GM18907 (cell line): ENCODE measurements around the gene S100A4.
"Not testable (repeated sequence)": the region's sequence is repeated elsewhere in the genome, so short reads cannot be mapped to it uniquely, and the experiment has no call there.

ENCODE experiments used
- ATAC-seq: cut with Tn5 transposase; IDR thresholded peaks from one replicate; pipeline ENCODE4 v1.9.1; 2021; ENCODE audit warnings: mild to moderate bottlenecking, moderate library complexity; ENCODE audit not compliant: unreplicated experiment

S100A4 gene

GRCh38 chr1:153535242-153536011, 10.2 kb downstream of the S100A4 start, which contains the start of gene S100A6:
S100A6 (minus strand) TSS chr1:153535991; CDS start chr1:153535339, 652 bp downstream.
- peak; percentile 42 for ATAC-seq

DNA sequence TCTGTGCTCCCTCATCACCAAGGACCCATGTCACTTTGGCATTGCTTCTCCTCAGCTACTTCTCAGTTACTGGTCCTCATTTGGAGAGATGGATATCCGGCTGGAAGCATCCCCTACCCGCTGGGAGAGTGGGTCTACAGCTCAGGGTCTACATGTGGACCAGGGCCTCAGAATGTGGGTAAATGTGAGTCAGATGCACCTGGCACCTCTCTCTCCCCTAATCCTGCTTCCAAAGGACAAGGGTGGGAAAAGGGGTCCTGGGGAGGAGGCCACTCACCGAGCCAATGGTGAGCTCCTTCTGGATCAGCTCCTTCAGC, 10.7 kb downstream of the S100A4 start:
- ATAC-seq: no peak

DNA sequence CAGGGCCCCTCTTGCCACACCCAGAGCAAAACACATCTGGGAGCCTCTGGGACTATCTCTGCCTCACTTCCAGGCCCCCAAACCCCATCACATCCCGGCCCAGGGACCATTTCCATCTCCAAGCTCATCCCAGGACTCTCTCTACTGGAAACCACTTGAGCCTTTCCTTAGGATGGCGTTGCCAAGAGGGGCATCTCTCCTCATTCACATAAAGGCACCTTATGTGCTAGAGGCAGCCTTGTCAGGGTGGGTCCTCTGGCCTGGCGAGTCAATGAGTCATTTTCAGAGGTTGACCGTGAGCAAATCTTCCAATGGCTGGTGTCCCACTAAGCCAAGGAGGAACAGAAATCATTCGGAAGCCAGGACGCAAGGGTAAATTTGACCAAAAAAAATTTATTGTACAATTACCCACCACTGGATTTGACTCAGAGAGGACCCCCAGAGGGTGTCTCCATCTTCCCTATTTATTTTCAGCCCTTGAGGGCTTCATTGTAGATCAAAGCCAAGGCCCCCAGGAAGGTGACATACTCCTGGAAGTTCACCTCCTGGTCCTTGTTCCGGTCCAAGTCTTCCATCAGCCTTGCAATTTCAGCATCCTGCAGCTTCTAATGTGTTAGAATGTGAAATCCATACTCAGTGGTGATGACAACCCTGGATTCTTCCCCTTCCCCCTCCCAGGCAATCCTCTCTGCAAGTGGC, 11.2 kb downstream of the S100A4 start:
- ATAC-seq: no peak

- no peak for ATAC-seq
Measured at GRCh38 chr1:153533689-153534201, 11.9 kb downstream of the S100A4 start.

GRCh38 chr1:153532769-153533599, 12.6 kb downstream of the S100A4 start:
- no peak for ATAC-seq

DNA sequence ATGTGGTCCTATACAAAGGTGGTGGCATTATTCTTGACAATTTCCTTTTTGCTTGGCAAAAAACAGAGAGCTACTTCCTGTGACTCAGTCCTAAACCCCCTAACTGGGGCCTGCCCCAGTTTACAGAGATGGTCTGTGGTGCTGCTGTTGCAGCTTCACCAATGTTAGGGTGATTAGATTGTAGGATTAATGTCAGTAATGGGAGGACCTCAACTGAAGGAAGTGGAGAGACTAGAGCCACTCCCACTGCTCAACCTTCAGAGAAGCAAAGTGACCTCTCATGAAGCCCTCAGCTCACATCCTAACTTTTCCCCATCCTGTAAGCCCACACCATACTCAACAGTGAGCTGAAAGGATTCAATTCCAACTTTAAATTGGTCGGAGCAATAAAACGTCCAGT, 13.4 kb downstream of the S100A4 start:
- ATAC-seq: no peak

DNA sequence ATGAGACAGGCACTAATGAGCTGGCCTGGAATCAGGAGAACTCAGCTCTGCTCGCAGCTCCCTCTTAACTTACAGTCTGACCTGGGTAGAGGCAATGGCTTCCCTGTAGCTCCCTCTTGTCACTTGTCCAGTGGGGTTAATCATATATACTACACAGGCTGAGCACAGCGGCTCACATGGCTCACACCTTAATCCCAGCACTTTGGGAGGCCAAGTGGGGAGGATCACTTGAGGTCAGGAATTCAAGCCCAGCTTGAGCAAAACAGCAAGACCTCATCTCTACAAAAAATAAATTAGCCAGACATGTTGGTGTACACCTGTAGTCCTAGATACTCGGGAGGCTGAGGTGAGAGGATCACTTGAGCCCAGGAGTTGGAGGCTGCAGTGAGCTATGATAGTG, 14.0 kb downstream of the S100A4 start:
- ATAC-seq: no peak

DNA sequence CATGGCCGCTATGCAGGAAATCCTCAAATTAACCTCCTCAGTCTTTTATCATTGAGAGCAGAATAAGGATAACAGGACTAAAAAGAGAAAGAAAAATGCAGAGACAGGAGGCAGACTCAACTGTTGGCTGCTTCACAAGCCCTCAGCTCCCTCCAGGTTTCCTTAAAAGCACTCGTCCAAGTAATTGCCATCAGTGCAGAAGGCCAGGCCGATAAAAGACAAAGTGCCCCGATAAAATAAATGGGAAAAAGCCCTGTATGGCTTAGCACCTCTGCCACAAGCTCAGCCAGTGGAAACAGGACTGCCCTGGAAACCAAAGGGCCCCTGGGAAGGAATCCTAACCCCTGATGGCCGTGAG, 17.9 kb downstream of the S100A4 start:
- ATAC-seq: no peak

DNA sequence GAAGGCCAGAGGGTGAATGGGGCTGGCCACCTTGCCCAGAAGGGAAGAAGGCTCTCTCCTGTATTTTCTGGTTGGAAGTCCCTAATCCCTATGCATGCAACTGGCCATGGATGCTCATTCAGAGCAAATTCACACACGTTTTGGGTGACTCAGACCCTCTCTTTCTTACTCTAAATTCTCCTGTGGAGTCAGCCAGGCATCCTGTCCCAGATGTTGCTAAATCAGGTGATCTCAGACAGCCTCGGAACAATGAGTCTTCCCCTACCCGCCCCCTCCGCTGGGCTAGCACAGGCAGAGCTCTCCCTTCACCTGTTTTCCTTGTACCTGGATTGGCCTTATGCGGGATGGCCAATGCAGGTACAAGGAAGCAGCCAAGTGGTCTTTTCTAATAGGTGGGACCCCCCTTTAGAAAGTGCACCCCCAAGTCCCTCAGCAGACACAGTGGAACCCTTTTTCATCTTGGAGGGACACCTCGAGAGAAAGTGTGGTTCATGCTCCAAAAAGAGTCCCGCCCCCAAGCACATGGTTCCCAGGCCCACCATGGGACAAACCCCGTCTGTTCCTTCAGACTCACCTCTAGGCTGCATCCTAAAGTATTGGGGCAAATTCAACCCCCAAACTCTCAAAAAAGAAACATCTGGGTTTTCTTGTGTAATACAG, 18.5 kb downstream of the S100A4 start:
- no peak for ATAC-seq

DNA sequence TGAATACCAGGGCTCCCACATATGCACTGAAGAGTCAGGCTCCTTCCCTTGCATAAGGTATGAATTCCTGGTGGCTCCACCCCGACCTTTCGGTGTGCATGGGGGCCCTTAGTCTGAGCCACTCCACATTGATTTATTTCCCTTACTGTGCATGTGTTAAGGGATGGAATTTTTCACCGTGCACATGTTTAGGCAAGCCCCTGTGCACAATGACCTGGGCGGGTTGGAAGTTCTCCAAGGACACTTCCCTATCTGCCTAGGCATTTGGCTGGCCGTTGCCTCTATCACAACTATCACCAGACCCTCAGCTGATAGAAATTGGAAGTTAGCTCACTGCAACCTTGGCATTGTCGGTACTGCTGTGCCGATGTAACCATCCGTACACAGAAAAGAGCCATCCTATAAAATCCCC, 19.5 kb downstream of the S100A4 start:
- no peak for ATAC-seq

GRCh38 chr1:153525088-153525728, 20.4 kb downstream of the S100A4 start:
- no peak for ATAC-seq

- not testable (repeated sequence) for ATAC-seq
Measured at GRCh38 chr1:153522353-153523048, 23.1 kb downstream of the S100A4 start.

DNA sequence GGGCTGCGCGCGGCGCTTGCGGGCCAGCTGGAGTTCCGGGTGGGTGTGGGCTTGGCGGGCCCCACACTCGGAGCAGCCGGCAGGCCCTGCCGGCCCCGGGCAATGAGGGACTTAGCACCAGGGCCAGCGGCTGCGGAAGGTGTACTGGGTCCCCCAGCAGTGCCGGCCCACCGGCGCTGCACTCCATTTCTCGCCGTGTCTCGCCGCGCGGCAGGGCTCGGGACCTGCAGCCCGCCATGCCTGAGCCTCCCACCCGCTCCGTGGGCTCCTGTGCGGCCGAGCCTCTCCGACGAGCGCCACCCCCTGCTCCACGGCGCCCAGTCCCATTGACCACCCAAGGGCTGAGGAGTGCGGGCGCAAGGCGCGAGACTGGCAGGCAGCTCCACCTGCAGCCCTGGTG, 23.8 kb downstream of the S100A4 start:
- ATAC-seq: not testable (repeated sequence)

DNA sequence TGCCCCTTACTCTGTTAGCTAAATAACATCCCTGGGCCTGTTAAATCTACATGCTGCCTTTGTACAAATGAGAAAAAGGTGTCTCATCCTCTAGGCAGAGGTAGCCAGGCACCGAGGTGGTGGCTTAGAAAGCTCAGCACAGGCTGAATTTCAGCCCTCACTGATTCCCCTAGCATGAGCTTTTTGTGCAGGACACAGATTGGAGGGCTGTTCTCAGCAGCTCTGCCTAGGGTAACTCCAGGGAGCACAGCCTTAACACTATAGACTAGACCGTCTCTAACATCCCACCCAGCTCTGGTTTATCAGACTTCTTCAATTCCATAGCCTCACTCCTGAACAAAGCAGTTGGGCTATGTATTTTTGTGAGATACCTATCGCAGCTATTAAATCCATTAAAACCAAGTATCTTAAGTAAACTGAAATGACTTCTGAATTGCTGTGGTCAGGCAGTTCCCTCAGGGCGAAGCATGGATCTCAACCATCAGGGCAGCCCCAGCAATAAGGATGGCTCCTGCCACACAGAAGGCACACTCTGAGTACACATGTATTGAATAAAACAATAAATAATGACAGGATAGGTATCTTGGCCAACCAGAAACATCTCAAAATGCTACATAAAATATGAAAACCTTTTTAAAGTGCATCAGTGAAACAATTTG, 24.7 kb downstream of the S100A4 start:
- no peak for ATAC-seq

DNA sequence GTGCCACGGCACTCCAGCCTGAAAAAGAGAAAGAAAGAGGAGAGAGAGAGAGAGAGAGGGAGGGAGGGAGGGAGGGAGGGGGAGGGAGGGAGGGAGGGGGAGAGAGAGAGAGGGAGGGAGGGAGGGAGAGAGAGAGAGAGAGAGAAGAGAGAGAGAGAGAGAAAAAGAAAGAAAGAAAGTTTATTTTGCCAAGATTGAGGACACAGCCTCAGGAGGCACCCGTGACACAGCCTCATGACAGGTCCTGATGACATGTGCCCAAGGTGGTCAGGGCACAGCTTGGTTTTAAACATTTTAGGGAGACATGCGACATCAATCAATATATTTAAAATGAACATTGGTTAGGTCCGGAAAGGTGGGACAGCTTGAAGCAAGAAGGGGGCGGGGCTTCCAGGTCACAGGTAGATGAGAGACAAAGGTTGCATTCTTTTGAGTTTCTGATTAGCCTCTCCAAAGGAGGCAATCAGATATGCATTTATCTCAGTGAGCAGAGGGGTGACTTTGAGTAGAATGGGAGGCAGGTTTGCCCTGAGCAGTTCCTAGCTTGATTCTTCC, 25.4 kb downstream of the S100A4 start:
- ATAC-seq: not testable (repeated sequence)

DNA sequence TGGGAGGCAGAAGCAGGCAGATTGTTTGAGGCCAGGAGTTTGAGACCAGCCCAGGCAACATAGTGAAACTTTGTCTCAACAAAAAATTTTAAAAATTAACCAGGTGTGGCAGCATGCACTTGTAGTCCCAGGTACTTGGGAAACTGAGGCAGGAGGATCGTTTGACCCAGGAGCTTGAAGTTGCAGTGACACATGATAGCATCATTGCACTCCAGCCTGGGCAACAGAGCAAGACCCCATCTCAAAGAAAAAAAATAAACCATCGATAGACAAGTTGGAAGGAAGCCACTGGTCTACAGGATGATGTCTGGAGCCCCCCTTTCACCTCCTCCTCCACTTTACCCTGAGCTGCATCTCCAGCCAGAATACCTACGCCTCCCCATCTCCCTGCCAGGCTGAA, 26.4 kb downstream of the S100A4 start:
- no peak for ATAC-seq

DNA sequence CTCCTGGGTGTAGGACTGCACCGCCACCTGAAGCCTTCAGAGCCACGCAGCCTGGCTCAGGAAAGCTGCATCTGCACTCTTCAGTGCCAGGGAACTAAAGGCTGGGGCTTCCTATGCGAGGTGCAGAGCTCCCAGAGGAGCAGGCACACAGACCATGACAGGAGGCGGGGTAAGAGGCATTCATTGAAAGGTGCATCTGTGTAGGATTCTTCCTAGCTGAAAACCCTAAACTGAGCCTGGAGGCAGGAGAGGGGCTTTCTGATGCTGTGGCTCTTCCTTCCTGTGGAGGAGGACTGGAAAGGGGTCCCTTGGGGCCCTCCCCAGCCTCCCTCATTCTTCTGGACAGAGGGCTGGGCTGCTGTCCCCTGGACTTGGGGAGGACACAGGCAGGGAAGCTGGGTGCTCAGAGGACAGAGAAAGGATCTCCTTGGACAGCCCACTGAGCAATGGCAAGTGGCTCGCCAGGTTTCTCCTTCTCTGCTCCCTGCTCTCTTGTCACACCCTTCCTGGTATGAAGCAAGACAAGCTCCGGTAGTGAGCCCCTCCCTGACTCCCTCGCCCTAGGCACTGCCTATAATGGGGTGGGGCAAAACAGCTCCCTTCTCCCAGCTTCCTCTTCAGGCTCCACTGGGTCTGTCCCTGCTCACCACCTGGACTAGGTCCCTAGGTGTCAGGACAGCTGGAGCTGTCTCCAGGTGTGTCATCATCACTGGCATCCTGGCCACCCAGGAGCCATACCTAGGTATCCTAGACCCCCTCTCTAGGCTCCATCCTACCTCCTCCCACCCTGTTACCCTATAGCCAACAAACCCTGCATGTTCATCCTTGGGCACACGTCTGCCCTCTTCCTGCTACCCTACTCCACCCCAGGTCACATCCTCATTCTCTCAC, 29.9 kb downstream of the S100A4 start:
- no peak for ATAC-seq

GRCh38 chr1:153513666-153514065, 31.9 kb downstream of the S100A4 start:
- no peak for ATAC-seq
